K562 (cell line): Measurements from ENCODE around the gene ZNF865. TPM values are rescaled to one million over a fixed set of nuclear protein-coding genes. Genes with fewer than 3 reads are reported as not detected.

Experiments
- BRD9 ChIP-seq: fragments of 450-650 bp; IDR thresholded peaks from 2 replicates; pipeline ENCODE4 v1.6.1; 2018; ENCODE audit warnings: low read depth; ENCODE audit not compliant: partially characterized antibody
- CREB5 ChIP-seq: fragments of 250-450 bp; sonication (Bioruptor Pico); IDR thresholded peaks from 2 replicates; pipeline ENCODE4 v1.5.0; 2020; ENCODE audit warnings: mild to moderate bottlenecking
- DACH1 ChIP-seq: fragments of 450-650 bp; IDR thresholded peaks from 2 replicates; pipeline ENCODE4 v1.6.1; 2018; ENCODE audit not compliant: partially characterized antibody
- ELF2 ChIP-seq: fragments of 250-450 bp; sonication (Bioruptor Pico); IDR thresholded peaks from 2 replicates; pipeline ENCODE4 v1.5.0; 2021; ENCODE audit warnings: mild to moderate bottlenecking
- ESRRA ChIP-seq: fragments of 450-650 bp; IDR thresholded peaks from 2 replicates; pipeline ENCODE4 v1.6.1; 2014; ENCODE audit warnings: low read depth, mild to moderate bottlenecking, moderate library complexity, borderline replicate concordance
- FOXJ3 ChIP-seq: sonication (generic); formaldehyde crosslinking; IDR thresholded peaks from 2 replicates; pipeline ENCODE4 v1.4.0; 2020; ENCODE audit warnings: mild to moderate bottlenecking, missing genetic modification reagents
- JUNB ChIP-seq: fragments of 450-650 bp; formaldehyde crosslinking; conservative IDR thresholded peaks from 2 replicates; pipeline ENCODE4 v1.4.0; 2020; ENCODE audit warnings: mild to moderate bottlenecking
- NR2C1 ChIP-seq, 2 experiments: fragments of 450-650 bp; IDR thresholded peaks; 2 replicates each; pipeline ENCODE4 v1.6.1; 2017; ENCODE audit warnings: mild to moderate bottlenecking in 2 of 2, antibody characterized with exemption in 1 of 2, inconsistent platforms in 1 of 2, missing compliant biosample characterization in 1 of 2, missing genetic modification characterization in 1 of 2
- PCBP2 ChIP-seq: fragments of 200-400 bp; formaldehyde crosslinking; IDR thresholded peaks from 2 replicates; pipeline ENCODE4 v1.6.1; 2018; ENCODE audit warnings: low read length, low read depth, mild to moderate bottlenecking, moderate library complexity; ENCODE audit not compliant: poor library complexity, severe bottlenecking
- POU5F1 ChIP-seq: fragments of 150-350 bp; IDR thresholded peaks from 2 replicates; pipeline ENCODE4 v1.6.1; 2014; ENCODE audit warnings: borderline replicate concordance, low read length, low read depth, mild to moderate bottlenecking; ENCODE audit not compliant: partially characterized antibody
- RBM14 ChIP-seq: fragments of 200-400 bp; formaldehyde crosslinking; IDR thresholded peaks from 2 replicates; pipeline ENCODE4 v1.6.1; 2018; ENCODE audit warnings: low read depth, mild to moderate bottlenecking, low read length, moderate library complexity, borderline replicate concordance; ENCODE audit not compliant: insufficient read depth
- TAL1 ChIP-seq: fragments of 450-650 bp; IDR thresholded peaks from 2 replicates; pipeline ENCODE4 v1.6.1; 2016; ENCODE audit warnings: mild to moderate bottlenecking
- TOE1 ChIP-seq, 2 experiments: fragments of 450-650 bp in 1 of 2; sonication (generic) in 1 of 2; formaldehyde crosslinking in 1 of 2; IDR thresholded peaks; 2 replicates each; pipeline versions ENCODE4 v1.7.1 to v1.8.0; 2016 to 2022; ENCODE audit warnings: borderline replicate concordance in 2 of 2, mild to moderate bottlenecking in 2 of 2, antibody characterized with exemption in 1 of 2, inconsistent platforms in 1 of 2, low read depth in 1 of 2, missing genetic modification reagents in 1 of 2, moderate library complexity in 1 of 2
- U2AF1 ChIP-seq: fragments of 200-400 bp; formaldehyde crosslinking; optimal IDR thresholded peaks from 2 replicates; pipeline ENCODE3; 2017; ENCODE audit warnings: mild to moderate bottlenecking, low read depth, low read length, moderate library complexity
- ZBTB26 ChIP-seq: fragments of 450-650 bp; formaldehyde crosslinking; IDR thresholded peaks from 2 replicates; pipeline ENCODE4 v1.4.0; 2022; ENCODE audit warnings: missing genetic modification characterization
- ZFP1 ChIP-seq: fragments of 450-650 bp; formaldehyde crosslinking; IDR thresholded peaks from 2 replicates; pipeline ENCODE4 v1.4.0; 2020; ENCODE audit warnings: mild to moderate bottlenecking, mixed read lengths
- ZNF143 ChIP-seq: sonication (generic); formaldehyde crosslinking; IDR thresholded peaks from 2 replicates; pipeline ENCODE4 v1.9.0; 2022; ENCODE audit warnings: mild to moderate bottlenecking, missing genetic modification reagents
- ZNF224 ChIP-seq: sonication (generic); formaldehyde crosslinking; IDR thresholded peaks from 2 replicates; pipeline ENCODE4 v1.8.0; 2022; ENCODE audit warnings: mild to moderate bottlenecking, missing genetic modification reagents
- ZNF445 ChIP-seq: fragments of 250-450 bp; sonication (Bioruptor Pico); IDR thresholded peaks from 2 replicates; pipeline ENCODE4 v1.4.0; 2020; ENCODE audit warnings: low read depth, mild to moderate bottlenecking, moderate library complexity
- ZNF561 ChIP-seq: fragments of 450-650 bp; formaldehyde crosslinking; conservative IDR thresholded peaks from 2 replicates; pipeline ENCODE4 v1.4.0; 2020; ENCODE audit warnings: mild to moderate bottlenecking, moderate library complexity
- ZNF785 ChIP-seq: fragments of 250-450 bp; sonication (Bioruptor Pico); IDR thresholded peaks from 2 replicates; pipeline ENCODE4 v1.4.0; 2020; ENCODE audit warnings: mild to moderate bottlenecking
- polyA plus RNA-seq, 8 experiments: library from polyadenylated mRNA; depleted of rRNA in 4 of 8; stranded (reverse) in 5 of 8; unstranded in 3 of 8; fragments of >200 nt; fragmentation: Nextera tagmentation in 2 of 8; fragmentation: Illumina TruSeq in 1 of 8; extraction: Ambion mirVana in 2 of 8; extraction: Trizol in 1 of 8; gene quantifications; 2 replicates each; pipeline versions ENCODE4 v1.2.1 to v1.2.3, GENCODE V29; 2011 to 2014; ENCODE audit warnings: inconsistent platforms in 1 of 8, missing spikeins in 1 of 8
- total RNA-seq, 7 experiments: library from RNA; depleted of rRNA in 6 of 7; stranded (reverse); fragments of >200 nt in 6 of 7; fragmentation: Illumina TruSeq in 2 of 7; extraction: Trizol in 2 of 7; gene quantifications; 2 replicates each; pipeline versions ENCODE4 v1.2.1 to v1.2.3, GENCODE V29; 2011 to 2021; ENCODE audit warnings: low replicate concordance in 1 of 7
- TF ChIP-seq, protein P1 (sequence below): IDR thresholded peaks from 2 replicates; pipeline ENCODE4 v1.6.1; 2014; ENCODE audit warnings: antibody characterized with exemption
- TF ChIP-seq, protein P2 (sequence below): fragments of 450-650 bp; IDR thresholded peaks from 2 replicates; pipeline ENCODE4 v1.6.1; 2016

Gene ZNF865
- total and polyA plus RNA-seq, 9 of the 15 experiments (the other 6 are each of a cell fraction or from before 2014, with no cell fraction given): 0.40 to 18.8 (median 1.6) TPM; not detected in 2

GRCh38 chr19:55647732-55648584 is 42.5 kb downstream of the ZNF865 start, which contains the start of gene CCDC106 (continued):
- TF ChIP-seq FOXJ3 (CRISPR knock-in tag) (no peak), ZNF224 (CRISPR knock-in tag) (no peak), BRD9 (no peak), ZNF445 (no peak), ZFP1 (no peak), ZNF561 (no peak), NR2C1 (IDR thresholded peaks at IDR 0.05) (no peak), NR2C1 (tag; IDR thresholded peaks at IDR 0.05) (0 out of 2 replicates have a peak, but pooled peaks have one; percentile 49), ELF2 (no peak), POU5F1 (no peak), TOE1 (IDR thresholded peaks at IDR 0.05; ENCODE audit: borderline replicate concordance) (peak; percentile 98), TOE1 (CRISPR knock-in tag; IDR thresholded peaks at IDR 0.05; ENCODE audit: borderline replicate concordance, low read depth) (no peak), DACH1 (no peak), ZNF785 (no peak), U2AF1 (peak; percentile 58), ZBTB26 (CRISPR knock-in tag) (no peak), TAL1 (no peak), RBM14 (0 out of 2 replicates have a peak, but pooled peaks have one; percentile 24), PCBP2 (no peak), CREB5 (CRISPR knock-in tag) (no peak), JUNB (CRISPR knock-in tag) (no peak), ESRRA (peak; percentile 46), ZNF143 (CRISPR knock-in tag) (no peak)
- TF ChIP-seq, protein P1, sequence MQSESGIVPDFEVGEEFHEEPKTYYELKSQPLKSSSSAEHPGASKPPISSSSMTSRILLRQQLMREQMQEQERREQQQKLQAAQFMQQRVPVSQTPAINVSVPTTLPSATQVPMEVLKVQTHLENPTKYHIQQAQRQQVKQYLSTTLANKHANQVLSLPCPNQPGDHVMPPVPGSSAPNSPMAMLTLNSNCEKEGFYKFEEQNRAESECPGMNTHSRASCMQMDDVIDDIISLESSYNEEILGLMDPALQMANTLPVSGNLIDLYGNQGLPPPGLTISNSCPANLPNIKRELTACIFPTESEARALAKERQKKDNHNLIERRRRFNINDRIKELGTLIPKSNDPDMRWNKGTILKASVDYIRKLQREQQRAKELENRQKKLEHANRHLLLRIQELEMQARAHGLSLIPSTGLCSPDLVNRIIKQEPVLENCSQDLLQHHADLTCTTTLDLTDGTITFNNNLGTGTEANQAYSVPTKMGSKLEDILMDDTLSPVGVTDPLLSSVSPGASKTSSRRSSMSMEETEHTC: no peak
- TF ChIP-seq, protein P2, sequence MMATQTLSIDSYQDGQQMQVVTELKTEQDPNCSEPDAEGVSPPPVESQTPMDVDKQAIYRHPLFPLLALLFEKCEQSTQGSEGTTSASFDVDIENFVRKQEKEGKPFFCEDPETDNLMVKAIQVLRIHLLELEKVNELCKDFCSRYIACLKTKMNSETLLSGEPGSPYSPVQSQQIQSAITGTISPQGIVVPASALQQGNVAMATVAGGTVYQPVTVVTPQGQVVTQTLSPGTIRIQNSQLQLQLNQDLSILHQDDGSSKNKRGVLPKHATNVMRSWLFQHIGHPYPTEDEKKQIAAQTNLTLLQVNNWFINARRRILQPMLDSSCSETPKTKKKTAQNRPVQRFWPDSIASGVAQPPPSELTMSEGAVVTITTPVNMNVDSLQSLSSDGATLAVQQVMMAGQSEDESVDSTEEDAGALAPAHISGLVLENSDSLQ: no peak
